ENCODE data around the gene SNTG2. TPM values are rescaled to one million over a fixed set of nuclear protein-coding genes. Genes with fewer than 3 reads are reported as not detected.

The SNTG2 gene
- total and polyA plus RNA-seq, 2 of the 13 experiments (the other 11 are each of a cell fraction or from before 2014, with no cell fraction given) = not detected

- in situ Hi-C loops (cut with HindIII; ENCODE audit: extremely low pct_ligation_motif_present, low pct_unique_long_range_greater_than_20kb) = no loop called here
- no peak overlapping the region for H3K9ac ChIP-seq (ENCODE audit: insufficient read depth, low read depth, low read length)
- no peaks in the 10 kb centered on the region for H3K36me3 ChIP-seq (replicated peaks in 1 of 2; ENCODE audit: control insufficient read depth in 1 of 2, insufficient read depth in 2 of 2, low read length in 2 of 2)
- no peak for TF ChIP-seq ZNF616 (CRISPR knock-in tag; IDR thresholded peaks at IDR 0.05; ENCODE audit: low read depth)
- no peak for TF ChIP-seq HDAC1 (CRISPR knock-in tag; IDR thresholded peaks at IDR 0.05)
- no peak for TF ChIP-seq JUN (CRISPR knock-in tag; IDR thresholded peaks at IDR 0.05)
- TF ChIP-seq ZNF703 (CRISPR knock-in tag; IDR thresholded peaks at IDR 0.05; ENCODE audit: borderline replicate concordance) = no peak
- TF ChIP-seq PATZ1 (CRISPR knock-in tag; IDR thresholded peaks at IDR 0.05) = no peak
- no peak for TF ChIP-seq STAT6 (CRISPR knock-in tag; IDR thresholded peaks at IDR 0.05; ENCODE audit: borderline replicate concordance)
- TF ChIP-seq GLI4 (CRISPR knock-in tag; IDR thresholded peaks at IDR 0.05; ENCODE audit: borderline replicate concordance) = no peak
- no peak for TF ChIP-seq HINFP (CRISPR knock-in tag; IDR thresholded peaks at IDR 0.05; ENCODE audit: low read depth)
- no peak for TF ChIP-seq ZNF256 (CRISPR knock-in tag; conservative IDR thresholded peaks at IDR 0.05)
- no peak for TF ChIP-seq SP2 (CRISPR knock-in tag; IDR thresholded peaks at IDR 0.05)
- no peak for TF ChIP-seq HNF1A (IDR thresholded peaks at IDR 0.05; ENCODE audit: low read depth)
- no peak for TF ChIP-seq HNF1A (CRISPR knock-in tag; IDR thresholded peaks at IDR 0.05; ENCODE audit: borderline replicate concordance)
- no peak for TF ChIP-seq ZNF891 (CRISPR knock-in tag; IDR thresholded peaks at IDR 0.05)
- TF ChIP-seq ZNF382 (CRISPR knock-in tag; IDR thresholded peaks at IDR 0.05; ENCODE audit: borderline replicate concordance) = no peak
- no peak for TF ChIP-seq EEA1 (CRISPR knock-in tag; IDR thresholded peaks at IDR 0.05; ENCODE audit: borderline replicate concordance)
Measured at GRCh38 chr2:1024981-1025380, 74.3 kb downstream of the SNTG2 start.

More at GRCh38 chr2:1024981-1025380, 74.3 kb downstream of the SNTG2 start:
- WGBS (ENCODE audit: low lambda C conversion rate) = 25% methylated on average over 4 of the region's 4 CpGs
- intact Hi-C loops (cut with micrococcal nuclease; ENCODE audit: unreplicated experiment) = no loop called here
- ATAC-seq (no peak), DNase-seq (ENCODE audit: low spot score) (no peak), FAIRE-seq (no peak)
- BruUV-seq (replicated peaks) = no TSS peak
- Histone ChIP-seq H3K79me2 (ENCODE audit: insufficient read depth, low read length) (no peaks in the 10 kb centered on the region), H3K4me3 (replicated peaks in 1 of 3; ENCODE audit: insufficient read depth in 1 of 3, low read depth in 2 of 3, low read length in 3 of 3) (no peak overlapping the region), H4K20me1 (ENCODE audit: insufficient read depth, low read length) (no peaks in the 10 kb centered on the region), H3K27ac (ENCODE audit: extremely low read length, insufficient read depth, low read length) (no peak overlapping the region), H3K9me3 (ENCODE audit: low read length) (no peaks in the 10 kb centered on the region), H3K4me2 (ENCODE audit: low read depth, low read length) (no peak overlapping the region), H3K27me3 (ENCODE audit: control insufficient read depth in 1 of 2, insufficient read depth in 2 of 2, low read length in 2 of 2) (peaks cover 0 to 7% of the 10 kb centered on the region in 2 experiments; a peak in 3 of 5 replicates), H2AFZ (ENCODE audit: low read length) (no peak overlapping the region), H3K4me1 (ENCODE audit: insufficient read depth, low read length) (no peaks in the 10 kb centered on the region)
- CTCF ChIA-PET (ENCODE audit: low intra/inter-chr PET ratio, low total read pairs) = no interaction called here
- POLR2A ChIA-PET = no interaction called here
